GM21526 (cell line): ENCODE results near the gene TTC7B.

Experiments used
- ATAC-seq: cut with Tn5 transposase; IDR thresholded peaks from one replicate; pipeline ENCODE4 v1.9.1; 2021; ENCODE audit warnings: moderate library complexity; ENCODE audit not compliant: unreplicated experiment, low FRiP score

The TTC7B gene

GRCh38 chr14:90743425-90743824, 72.8 kb downstream of the TTC7B start:
- no peak for ATAC-seq

DNA sequence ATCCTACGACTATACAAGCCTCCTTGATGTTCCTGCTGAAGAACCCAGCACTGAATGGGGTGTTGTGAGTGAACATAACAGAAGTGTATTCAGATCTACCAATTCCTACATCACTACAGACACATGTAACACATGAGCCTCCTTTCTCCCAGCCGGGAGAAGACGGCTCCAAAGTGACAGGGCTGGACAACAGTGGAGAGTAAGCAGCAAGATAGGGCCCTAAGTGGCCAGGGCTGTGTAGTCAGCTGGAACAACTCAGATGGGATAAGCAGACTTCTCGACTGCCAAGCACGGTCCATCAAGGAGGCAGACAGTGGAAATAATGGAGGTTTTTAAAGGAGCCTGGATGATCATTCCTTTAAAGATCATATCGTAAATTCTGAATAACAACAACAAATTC, 73.5 kb downstream of the TTC7B start:
- ATAC-seq = no peak

GRCh38 chr14:90742252-90742651, 74.0 kb downstream of the TTC7B start:
- ATAC-seq = no peak

GRCh38 chr14:90741682-90741946, 74.6 kb downstream of the TTC7B start:
- ATAC-seq = no peak

DNA sequence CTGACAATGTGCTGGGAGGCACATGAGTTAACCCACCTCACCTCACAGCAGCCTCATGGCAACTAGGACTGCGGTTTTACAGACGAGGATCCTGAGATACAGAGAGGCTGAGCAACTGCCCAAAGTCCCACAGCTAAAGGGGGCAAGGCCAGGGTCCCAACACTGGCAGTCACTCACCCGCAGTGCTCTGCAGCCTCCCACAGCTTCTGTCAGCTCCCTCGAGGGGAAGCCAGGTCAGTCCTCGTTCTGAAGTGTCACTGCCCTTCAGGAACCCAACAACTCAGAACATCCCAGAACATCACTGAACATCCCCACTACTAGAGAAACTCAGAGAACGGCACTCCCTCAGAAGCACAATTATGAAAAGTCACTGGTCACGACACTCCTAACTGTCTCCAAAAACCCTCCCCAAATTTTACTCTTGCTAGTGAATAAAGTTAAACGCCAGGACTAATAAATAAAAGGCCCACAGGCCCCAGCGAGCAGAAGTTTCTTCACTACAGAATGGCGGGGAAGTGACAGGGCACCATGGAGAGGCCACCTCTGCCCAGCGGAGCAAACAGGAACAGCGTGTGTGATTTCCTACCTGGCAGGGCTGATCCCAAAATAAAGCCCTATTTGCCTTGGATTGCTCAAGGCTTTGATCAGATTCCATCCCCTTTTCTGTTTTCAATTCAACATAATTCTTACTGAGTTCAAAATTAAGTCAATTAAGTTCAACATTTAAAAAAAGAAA, 75.1 kb downstream of the TTC7B start:
- ATAC-seq = no peak

GRCh38 chr14:90740081-90740480, 76.1 kb downstream of the TTC7B start:
- no peak for ATAC-seq

GRCh38 chr14:90739318-90740068, 76.7 kb downstream of the TTC7B start:
- no peak for ATAC-seq

DNA sequence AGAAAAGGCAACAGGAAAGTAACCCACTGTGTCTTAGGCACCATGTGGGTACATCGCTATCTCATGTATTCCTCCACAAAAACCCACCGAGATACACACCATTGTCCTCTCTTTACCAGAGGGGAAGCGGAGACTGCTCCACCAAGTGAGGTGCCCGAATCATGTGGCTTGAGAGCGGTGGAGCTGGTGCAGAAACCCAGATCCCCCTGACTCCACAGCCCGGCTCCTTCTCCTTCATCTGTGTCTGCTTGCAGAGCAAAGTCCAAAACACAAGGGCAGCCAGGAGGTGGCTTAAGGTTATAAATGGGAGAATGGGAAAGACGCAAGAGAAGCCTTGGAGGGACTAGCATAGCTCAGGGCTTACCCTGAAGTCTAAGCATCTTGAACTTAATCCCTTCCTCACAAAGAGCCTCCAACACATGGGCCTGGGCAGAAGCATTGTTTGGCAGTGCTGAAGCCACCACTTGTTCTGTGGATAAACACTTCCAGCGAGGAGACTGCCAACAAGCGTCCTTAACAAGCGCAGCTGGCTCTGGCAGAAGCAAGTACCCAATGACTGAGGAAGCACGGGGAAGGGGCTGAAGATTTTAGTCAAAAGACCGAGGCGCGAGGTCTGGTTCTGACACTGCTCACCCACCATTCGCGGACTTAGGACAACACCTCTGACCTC, 83.0 kb downstream of the TTC7B start:
- no peak for ATAC-seq

- no peak for ATAC-seq
Measured at GRCh38 chr14:90732718-90733117, 83.5 kb downstream of the TTC7B start.

GRCh38 chr14:90732139-90732538, 84.1 kb downstream of the TTC7B start:
- ATAC-seq = no peak

DNA sequence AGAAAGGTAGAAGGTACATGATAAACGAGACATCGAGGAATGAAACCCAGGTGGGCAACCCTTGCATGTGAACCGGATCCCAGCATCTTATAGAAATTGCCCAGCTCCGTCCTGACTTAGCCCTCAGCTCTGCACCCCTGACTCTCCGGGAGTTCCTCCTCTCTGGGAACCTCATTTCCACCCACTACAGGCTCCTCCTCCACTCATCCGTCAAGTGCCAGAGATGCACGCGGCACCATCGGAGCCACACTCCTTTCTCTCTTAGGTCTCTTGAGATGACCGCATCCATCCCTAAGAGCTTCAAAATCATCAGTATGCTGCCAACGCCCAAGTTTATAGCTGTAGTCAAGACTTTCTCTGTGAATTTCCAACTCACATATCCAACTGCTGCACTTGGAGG, 84.7 kb downstream of the TTC7B start:
- no peak for ATAC-seq

- no peak for ATAC-seq
Measured at GRCh38 chr14:90730206-90730766, 85.9 kb downstream of the TTC7B start.

DNA sequence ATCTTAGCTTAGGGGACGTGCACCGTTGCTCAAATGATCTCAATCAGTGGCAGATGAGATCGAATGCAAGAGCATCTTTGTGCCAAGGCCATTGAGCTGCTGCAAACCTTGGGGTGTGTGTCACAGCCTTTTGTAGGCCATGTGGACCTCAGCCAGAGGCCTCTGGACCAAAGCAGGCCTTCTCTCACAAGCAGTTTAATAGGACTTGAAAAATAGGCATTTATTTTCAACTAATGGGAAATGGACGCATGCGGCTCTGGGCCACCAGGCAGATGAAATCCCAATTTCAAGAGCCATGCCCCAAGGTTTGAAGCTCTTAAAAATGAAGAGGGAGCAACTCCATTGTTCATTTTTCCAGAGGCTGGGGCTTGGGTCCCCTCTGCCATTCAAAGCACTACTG, 87.3 kb downstream of the TTC7B start:
- ATAC-seq = no peak

GRCh38 chr14:90727082-90727481, 89.1 kb downstream of the TTC7B start:
- no peak for ATAC-seq

GRCh38 chr14:90726656-90727055, 89.6 kb downstream of the TTC7B start:
- no peak for ATAC-seq

DNA sequence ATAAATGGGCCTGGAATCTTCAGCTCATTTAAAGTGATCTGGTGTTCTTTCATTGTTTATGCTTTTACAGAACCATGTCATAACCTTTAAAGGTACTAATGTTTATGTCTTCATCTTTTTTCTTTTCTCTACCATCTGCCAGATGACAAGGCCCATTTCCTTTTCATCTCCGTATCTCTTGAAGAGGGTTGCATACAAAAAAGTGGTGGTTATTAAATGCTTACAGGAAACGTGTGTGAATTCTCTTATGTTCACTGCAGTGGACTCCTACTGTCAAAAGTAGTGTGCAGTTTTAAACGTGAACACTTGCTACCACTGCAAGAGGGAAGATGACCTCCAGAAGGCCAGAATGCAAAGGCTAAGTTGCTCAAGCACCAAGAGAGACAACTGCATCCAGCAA, 91.4 kb downstream of the TTC7B start:
- ATAC-seq = no peak

GRCh38 chr14:90722590-90722989, 93.6 kb downstream of the TTC7B start:
- no peak for ATAC-seq

DNA sequence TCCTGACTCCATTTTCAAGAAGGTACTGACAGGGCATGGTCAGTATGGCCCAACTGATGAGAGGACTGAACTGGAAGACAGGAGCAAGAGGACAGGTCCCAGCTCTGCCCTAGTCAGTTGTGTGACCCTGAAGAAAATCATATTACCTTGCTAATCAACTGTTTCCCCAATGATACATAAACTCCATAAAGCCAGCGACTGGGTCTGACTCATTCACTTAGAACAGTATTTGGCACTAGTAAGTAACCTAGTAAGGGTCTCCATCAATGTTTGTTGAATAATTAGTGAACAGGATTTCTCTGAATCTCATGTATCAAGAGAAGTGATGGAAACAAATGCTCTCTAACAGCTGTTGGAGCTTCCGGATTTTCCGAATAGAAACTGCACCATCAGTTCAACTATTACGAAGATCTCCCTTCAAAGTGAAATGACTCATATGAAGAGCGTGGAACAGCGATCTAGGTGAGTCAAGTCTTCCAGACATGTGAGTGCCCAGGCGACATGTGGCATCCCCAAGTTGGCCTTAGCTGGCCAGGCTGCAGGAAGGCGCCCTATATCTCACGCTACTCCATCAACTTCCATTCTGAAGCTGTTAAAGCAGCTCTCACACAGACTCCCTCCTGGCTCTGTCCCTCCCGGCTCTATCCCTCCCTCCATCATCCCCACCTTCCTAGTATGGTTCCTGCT, 94.5 kb downstream of the TTC7B start:
- ATAC-seq = no peak

GRCh38 chr14:90720832-90721231, 95.4 kb downstream of the TTC7B start:
- ATAC-seq = no peak

- ATAC-seq = no peak
Measured at GRCh38 chr14:90720336-90720735, 95.9 kb downstream of the TTC7B start.

GRCh38 chr14:90717916-90718315, 98.3 kb downstream of the TTC7B start:
- ATAC-seq = no peak
